Pancreas (tissue), 10 donors: ENCODE measurements around the gene CYS1. TPM values are rescaled to one million over a fixed set of nuclear protein-coding genes. Genes with fewer than 3 reads are reported as not detected.
A peak's percentile ranks its signal among the peaks of the same experiment; 100 is the strongest.

Source experiments
- ATAC-seq, 4 donors: fragments of 200-7000 bp; cut with Tn5 transposase; one replicate each; pipeline versions ENCODE4 v1.8.0 to v1.9.1; 2020; ENCODE audit warnings: mild to moderate bottlenecking in 4 of 4, moderate library complexity in 4 of 4
- DNase-seq, 6 donors: peaks; one replicate each; pipeline ENCODE4 v3.0.0-alpha.2; 2020
- FAIRE-seq: peaks from 2 replicates; lab custom pipeline; 2012; peaks lifted over from hg19 to GRCh38; lab: Jason Lieb, UNC
- H3K27ac ChIP-seq, 4 donors: fragments of 200-600 bp; sonication (generic); 1 replicate in 3 of 4; 2 replicates in 1 of 4; pipeline versions ENCODE4 v1.5.0 to v1.8.0; 2020
- H3K27me3 ChIP-seq, 4 donors: fragments of 200-600 bp; one replicate each; pipeline ENCODE4 v1.8.0; 2021
- H3K36me3 ChIP-seq, 3 donors: fragments of 200-600 bp; sonication (generic) in 1 of 3; one replicate each; pipeline versions ENCODE4 v1.5.0 to v1.8.0; 2020 to 2021
- H3K4me1 ChIP-seq, 3 donors: fragments of 200-600 bp; one replicate each; pipeline ENCODE4 v1.8.0; 2021
- H3K4me3 ChIP-seq, 4 donors: fragments of 200-600 bp; sonication (generic) in 2 of 4; one replicate each; pipeline versions ENCODE4 v1.5.0 to v1.8.0; 2020 to 2021
- H3K9me3 ChIP-seq, 4 donors: fragments of 200-600 bp; one replicate each; pipeline ENCODE4 v1.8.0; 2021
- WGBS, 2 donors: extraction: QIAGEN DNeasy Blood & Tissue Kit; methylation state at CpG; one replicate each; pipeline ENCODE4 v1.1.7; 2013; 5-methylcytosine and 5-hydroxymethylcytosine counted together
- intact Hi-C, 3 donors: fragments of 100-400 bp; cut with DNase I; formaldehyde crosslinking; loops; one replicate each; pipeline versions ENCODE4 v1.11.1 to v1.14.2; 2022
- polyA plus RNA-seq, 2 donors: library from polyadenylated mRNA; stranded (reverse); fragments of 200-250 nt; gene quantifications; one replicate each; pipeline ENCODE4 v1.2.3, GENCODE V29; 2013
- total RNA-seq, 6 donors: library from RNA; stranded (reverse); fragmentation: NEBNext Ultra II Directional in 4 of 6; extraction: Animal tissue kit (Norgen Biotek cat#: 25700) in 4 of 6; gene quantifications; one replicate each; pipeline versions ENCODE4 v1.2.1 to v1.2.4, GENCODE V29; 2021 to 2023
- TF ChIP-seq, protein P1 (sequence below), 4 donors: fragments of 200-600 bp; sonication (generic) in 3 of 4; IDR thresholded peaks; one replicate each; pipeline versions ENCODE4 v1.5.0 to v1.8.0; 2021; ENCODE audit warnings: antibody characterized with exemption in 4 of 4
- donor health status: healthy with polysubstance abuse.
- donor health status: DM: no; HTN: no; CAD: no; lungs with moderate emphysema.
- donor health status: DM: no; HTN: no; CAD: no.
- donor health status: control.
- donor health status: control.
- donor health status: Bipolar disorder and iron deficiency.
- donor health status: DM: yes; HTN: yes; CAD: no.
- donor health status: DM: no; HTN: no; CAD: no.
- donor health status: DM: no; HTN: no; CAD: no.
- donor health status: DM: yes; HTN: yes; CAD: no.

Gene CYS1
- total and polyA plus RNA-seq, 8 donors: 18.9 to 51.3 (median 21.7) TPM

DNA sequence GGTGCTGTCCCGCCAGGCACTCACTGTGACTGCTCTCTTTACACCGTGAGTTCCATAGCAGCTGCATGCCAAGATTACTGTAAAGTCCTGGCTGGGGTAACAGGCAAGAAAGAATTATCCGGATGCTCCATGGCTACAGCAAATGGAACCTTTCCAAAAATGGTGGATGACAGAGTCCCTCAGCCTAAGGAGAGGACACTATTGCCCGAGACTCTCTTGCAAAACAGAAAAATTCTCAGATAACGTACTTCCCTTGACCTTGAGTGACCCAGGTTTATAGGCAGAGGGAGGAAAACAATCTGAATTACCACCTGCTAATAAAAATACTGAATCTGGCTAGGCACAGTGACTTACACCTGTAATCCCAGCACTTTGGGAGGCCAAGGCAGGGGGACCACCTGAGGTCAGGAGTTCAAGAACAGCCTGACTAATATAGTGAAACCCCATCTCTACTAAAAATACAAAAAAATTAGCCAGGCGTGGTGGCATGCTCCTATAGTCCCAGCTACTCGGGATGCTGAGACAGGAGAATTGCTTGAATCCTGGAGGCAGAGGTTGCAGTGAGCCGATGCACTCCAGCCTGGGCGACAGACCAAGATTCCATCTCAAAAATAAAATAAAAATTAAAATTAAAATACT is 4.5 kb downstream of the CYS1 start:
- FAIRE-seq (no peak), ATAC-seq (no peak), DNase-seq (peak in 1 of 6 donors; percentile 3)
- TF ChIP-seq, protein P1, sequence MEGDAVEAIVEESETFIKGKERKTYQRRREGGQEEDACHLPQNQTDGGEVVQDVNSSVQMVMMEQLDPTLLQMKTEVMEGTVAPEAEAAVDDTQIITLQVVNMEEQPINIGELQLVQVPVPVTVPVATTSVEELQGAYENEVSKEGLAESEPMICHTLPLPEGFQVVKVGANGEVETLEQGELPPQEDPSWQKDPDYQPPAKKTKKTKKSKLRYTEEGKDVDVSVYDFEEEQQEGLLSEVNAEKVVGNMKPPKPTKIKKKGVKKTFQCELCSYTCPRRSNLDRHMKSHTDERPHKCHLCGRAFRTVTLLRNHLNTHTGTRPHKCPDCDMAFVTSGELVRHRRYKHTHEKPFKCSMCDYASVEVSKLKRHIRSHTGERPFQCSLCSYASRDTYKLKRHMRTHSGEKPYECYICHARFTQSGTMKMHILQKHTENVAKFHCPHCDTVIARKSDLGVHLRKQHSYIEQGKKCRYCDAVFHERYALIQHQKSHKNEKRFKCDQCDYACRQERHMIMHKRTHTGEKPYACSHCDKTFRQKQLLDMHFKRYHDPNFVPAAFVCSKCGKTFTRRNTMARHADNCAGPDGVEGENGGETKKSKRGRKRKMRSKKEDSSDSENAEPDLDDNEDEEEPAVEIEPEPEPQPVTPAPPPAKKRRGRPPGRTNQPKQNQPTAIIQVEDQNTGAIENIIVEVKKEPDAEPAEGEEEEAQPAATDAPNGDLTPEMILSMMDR (IDR thresholded peaks at IDR 0.05): no peak
- Histone ChIP-seq H3K27ac (no peak overlapping the region), H3K4me3 (no peak overlapping the region), H3K27me3 (no peaks in the 10 kb centered on the region), H3K4me1 (no peaks in the 10 kb centered on the region), H3K36me3 (no peaks in the 10 kb centered on the region), H3K9me3 (no peaks in the 10 kb centered on the region)
- intact Hi-C loops: no loop called here
- WGBS, 2 donors: 47 to 51% methylated on average over 9 of the region's 9 CpGs

- no peak overlapping the region for H3K4me3 ChIP-seq
- H3K27me3 ChIP-seq: no peaks in the 10 kb centered on the region
- no peaks in the 10 kb centered on the region for H3K4me1 ChIP-seq
- intact Hi-C loops: no loop called here
- ATAC-seq (no peak), DNase-seq (peak in 1 of 6 donors; percentile 13), FAIRE-seq (no peak)
- TF ChIP-seq, protein P1 (IDR thresholded peaks at IDR 0.05): no peak
- no peaks in the 10 kb centered on the region for H3K9me3 ChIP-seq
- H3K36me3 ChIP-seq: no peaks in the 10 kb centered on the region
- WGBS, 2 donors: 81 to 86% methylated on average over 13 of the region's 13 CpGs
- H3K27ac ChIP-seq: no peak overlapping the region
Observed at GRCh38 chr2:10075101-10075500, 5.1 kb downstream of the CYS1 start.

GRCh38 chr2:10073706-10074105 is 6.5 kb downstream of the CYS1 start:
- FAIRE-seq (no peak), ATAC-seq (peak in 1 of 4 donors; percentile 2), DNase-seq (peak in 1 of 6 donors; percentile 30)
- intact Hi-C loops: loop anchor here in 1 of 3 donors (5.0 kb wide), 1 partner anchor 359 kb away; no protein-coding TSS in a partner anchor
- no peak overlapping the region for H3K4me3 ChIP-seq
- H3K9me3 ChIP-seq: no peaks in the 10 kb centered on the region
- no peaks in the 10 kb centered on the region for H3K36me3 ChIP-seq
- no peaks in the 10 kb centered on the region for H3K27me3 ChIP-seq
- H3K27ac ChIP-seq: no peak overlapping the region
- TF ChIP-seq, protein P1 (IDR thresholded peaks at IDR 0.05): no peak
- H3K4me1 ChIP-seq: no peaks in the 10 kb centered on the region
- 67 to 74% methylated on average over 8 of the region's 8 CpGs for WGBS, 2 donors

DNA sequence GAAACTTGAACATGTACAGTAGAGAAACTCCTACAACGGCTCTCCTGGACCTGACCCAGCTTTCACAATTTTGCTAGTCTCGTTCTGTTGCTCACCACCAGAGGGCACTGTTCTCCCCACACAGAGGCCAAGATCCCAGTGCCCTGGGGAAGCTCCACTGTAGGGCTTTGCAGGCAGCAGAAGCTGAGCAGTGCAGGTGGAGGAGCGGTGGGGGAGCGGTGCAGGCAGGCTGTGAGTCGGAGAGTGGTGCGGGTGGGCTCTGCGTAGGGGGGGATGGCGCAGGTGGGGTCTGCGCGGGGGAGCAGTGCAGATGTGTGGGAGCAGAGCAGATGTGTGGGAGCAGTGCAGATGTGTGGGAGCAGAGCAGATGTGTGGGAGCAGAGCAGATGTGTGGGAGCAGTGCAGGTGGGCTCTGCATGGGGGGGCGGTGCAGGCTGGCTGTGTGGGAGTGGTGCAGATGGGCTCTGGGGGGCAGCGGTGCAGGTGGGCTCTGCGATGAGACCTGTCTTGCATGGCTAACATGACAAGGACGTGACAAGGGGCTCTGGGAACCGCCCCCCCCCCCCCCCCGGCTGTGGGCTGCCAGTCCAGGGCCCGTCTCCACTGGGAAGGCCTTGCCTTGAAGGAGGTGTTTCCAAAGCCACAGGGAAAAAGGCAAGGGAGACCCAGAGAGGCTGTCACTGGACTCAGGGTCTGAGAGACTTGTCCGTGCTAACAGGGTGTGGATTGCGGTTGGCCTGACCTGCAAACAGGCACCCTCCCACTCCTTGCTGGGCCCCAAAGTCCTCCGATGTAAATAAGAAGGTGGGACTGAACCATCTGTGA is 7.3 kb downstream of the CYS1 start:
- intact Hi-C loops: loop anchor here in 1 of 3 donors (5.0 kb wide), 1 partner anchor 359 kb away; no protein-coding TSS in a partner anchor
- no peaks in the 10 kb centered on the region for H3K9me3 ChIP-seq
- H3K27me3 ChIP-seq: no peaks in the 10 kb centered on the region
- no peaks in the 10 kb centered on the region for H3K36me3 ChIP-seq
- no peak overlapping the region for H3K4me3 ChIP-seq
- no peaks in the 10 kb centered on the region for H3K4me1 ChIP-seq
- TF ChIP-seq, protein P1 (IDR thresholded peaks at IDR 0.05): peak; percentile 74 to 86 (median 82)
- H3K27ac ChIP-seq: no peak overlapping the region
- ATAC-seq (peak; percentile 92 to 99 (median 98)), FAIRE-seq (peak; percentile 87), DNase-seq (peak; percentile 79 to 92 (median 84))
- 19 to 33% methylated on average over 19 to 20 of the region's 20 CpGs for whole genome bisulfite sequencing, 2 donors
